Muscle layer of colon (tissue), 2 donors: ENCODE results near the gene CLEC18B.
"Not testable (repeated sequence)": the region's sequence is repeated elsewhere in the genome, so short reads cannot be mapped to it uniquely, and the experiment has no call there.

Source experiments
- H3K27ac ChIP-seq: one replicate; pipeline ENCODE4 v1.7.0; 2013; ENCODE audit warnings: low read depth, mild to moderate bottlenecking, low read length, moderate library complexity
- H3K27me3 ChIP-seq, 2 donors: one replicate each; pipeline ENCODE4 v1.7.0; 2013; ENCODE audit warnings: low read length in 2 of 2, mild to moderate bottlenecking in 2 of 2; ENCODE audit not compliant: insufficient read depth in 2 of 2, control insufficient read depth in 1 of 2
- H3K36me3 ChIP-seq: one replicate; pipeline ENCODE4 v1.7.0; 2013; ENCODE audit warnings: mild to moderate bottlenecking, low read length; ENCODE audit not compliant: insufficient read depth
- H3K4me1 ChIP-seq: one replicate; pipeline ENCODE4 v1.7.0; 2013; ENCODE audit warnings: mild to moderate bottlenecking, low read length; ENCODE audit not compliant: insufficient read depth
- H3K4me3 ChIP-seq, 2 donors: one replicate each; pipeline ENCODE4 v1.7.0; 2013; ENCODE audit warnings: low read length in 2 of 2, low read depth in 1 of 2, mild to moderate bottlenecking in 1 of 2, moderate library complexity in 1 of 2
- H3K9ac ChIP-seq: one replicate; pipeline ENCODE4 v1.7.0; 2013; ENCODE audit warnings: low read length
- H3K9me3 ChIP-seq: one replicate; pipeline ENCODE4 v1.7.0; 2013; ENCODE audit warnings: mild to moderate bottlenecking, low read length
- donor health status: abdominal sarcoma.
- donor health status: Adenocarcinoma of cecum.

The CLEC18B gene

GRCh38 chr16:74367469-74368001, 53.7 kb downstream of the CLEC18B start:
- not testable (repeated sequence) for H3K9me3 ChIP-seq, H3K27me3 ChIP-seq, H3K4me1 ChIP-seq, H3K36me3 ChIP-seq
- peak overlapping the region; percentile 70 to 76 for H3K4me3 ChIP-seq
- peak overlapping the region; percentile 74 for H3K9ac ChIP-seq
- peak overlapping the region; percentile 83 for H3K27ac ChIP-seq

- H3K36me3 ChIP-seq, H3K27me3 ChIP-seq, H3K9ac ChIP-seq, H3K9me3 ChIP-seq, H3K4me1 ChIP-seq, H3K4me3 ChIP-seq, H3K27ac ChIP-seq: not testable (repeated sequence)
Observed at GRCh38 chr16:74361646-74362610, 59.4 kb downstream of the CLEC18B start.
